BJ (cell line): ENCODE measurements around the gene COL4A1. TPM values are rescaled to one million over a fixed set of nuclear protein-coding genes. Genes with fewer than 3 reads are reported as not detected.
A peak's percentile ranks its signal among the peaks of the same experiment; 100 is the strongest.

ENCODE experiments used
- CTCF ChIA-PET: fragments of 350-600 bp; formaldehyde crosslinking; extraction: SDS; loops from one replicate; lab custom pipeline; 2021; ENCODE audit warnings: antibody characterized with exemption, inconsistent platforms; lab: Yijun Ruan, JAX
- POLR2A ChIA-PET: fragments of 300-600 bp; sonication (Branson Sonifier 250); formaldehyde crosslinking; extraction: SDS; loops from one replicate; lab custom pipeline; 2021; ENCODE audit warnings: antibody characterized with exemption; lab: Charles Lee
- DNase-seq: peaks from one replicate; pipeline ENCODE4 v3.0.0-alpha.2; 2011; ENCODE audit warnings: low read depth
- H3K27me3 ChIP-seq: 2 replicates; pipeline ENCODE4 v1.6.0; 2011; ENCODE audit warnings: low read length; ENCODE audit not compliant: control insufficient read depth, insufficient read depth
- H3K36me3 ChIP-seq: 2 replicates; pipeline ENCODE4 v1.5.1; 2011; ENCODE audit warnings: low read length; ENCODE audit not compliant: control insufficient read depth, insufficient read depth
- H3K4me3 ChIP-seq: 2 replicates; pipeline ENCODE4 v1.5.1; 2011; ENCODE audit warnings: low read depth, mild to moderate bottlenecking, control low read depth, low read length
- polyA plus RNA-seq: library from polyadenylated mRNA; depleted of rRNA; stranded (reverse); fragments of >200 nt; gene quantifications from 2 replicates; pipeline ENCODE4 v1.2.3, GENCODE V29; 2011
- TF ChIP-seq, protein P1 (sequence below): IDR thresholded peaks from 2 replicates; pipeline ENCODE4 v1.5.1; 2011; ENCODE audit warnings: low read depth, mild to moderate bottlenecking, control low read depth, inconsistent platforms, low read length, moderate library complexity; ENCODE audit not compliant: insufficient read depth

The COL4A1 gene
- polyA plus RNA-seq, 1 experiment, result 375 TPM

DNA sequence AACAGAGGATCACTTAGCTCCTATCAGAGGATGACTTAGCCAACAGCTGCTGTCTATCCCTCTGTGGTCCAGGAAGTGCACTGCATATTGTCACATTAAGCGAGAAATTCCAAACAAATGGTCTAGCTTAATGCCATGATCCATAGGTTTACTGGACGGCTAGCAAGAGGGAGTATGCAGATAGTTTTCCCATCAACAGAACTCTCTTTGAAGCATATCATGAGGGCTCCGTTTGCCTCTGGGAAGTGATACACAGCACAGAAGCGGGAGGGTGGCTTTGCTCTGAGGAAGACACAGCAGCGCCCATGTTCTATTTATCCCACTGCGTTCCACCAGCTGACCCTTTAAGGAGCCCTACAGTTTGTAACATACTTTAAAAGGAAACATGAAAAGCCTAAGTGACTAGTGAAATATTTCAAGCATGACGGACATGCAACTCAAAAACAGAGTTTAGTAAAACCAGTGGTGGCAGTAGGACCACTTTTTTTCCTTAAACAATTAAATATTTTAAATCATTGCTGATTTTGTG, 52.7 kb downstream of the COL4A1 start:
- Histone ChIP-seq H3K36me3 (no peaks in the 10 kb centered on the region), H3K27me3 (no peaks in the 10 kb centered on the region), H3K4me3 (no peak overlapping the region)
- ChIA-PET CTCF (no interaction called here), POLR2A (no interaction called here)
- no peak for DNase-seq
- TF ChIP-seq, protein P1, sequence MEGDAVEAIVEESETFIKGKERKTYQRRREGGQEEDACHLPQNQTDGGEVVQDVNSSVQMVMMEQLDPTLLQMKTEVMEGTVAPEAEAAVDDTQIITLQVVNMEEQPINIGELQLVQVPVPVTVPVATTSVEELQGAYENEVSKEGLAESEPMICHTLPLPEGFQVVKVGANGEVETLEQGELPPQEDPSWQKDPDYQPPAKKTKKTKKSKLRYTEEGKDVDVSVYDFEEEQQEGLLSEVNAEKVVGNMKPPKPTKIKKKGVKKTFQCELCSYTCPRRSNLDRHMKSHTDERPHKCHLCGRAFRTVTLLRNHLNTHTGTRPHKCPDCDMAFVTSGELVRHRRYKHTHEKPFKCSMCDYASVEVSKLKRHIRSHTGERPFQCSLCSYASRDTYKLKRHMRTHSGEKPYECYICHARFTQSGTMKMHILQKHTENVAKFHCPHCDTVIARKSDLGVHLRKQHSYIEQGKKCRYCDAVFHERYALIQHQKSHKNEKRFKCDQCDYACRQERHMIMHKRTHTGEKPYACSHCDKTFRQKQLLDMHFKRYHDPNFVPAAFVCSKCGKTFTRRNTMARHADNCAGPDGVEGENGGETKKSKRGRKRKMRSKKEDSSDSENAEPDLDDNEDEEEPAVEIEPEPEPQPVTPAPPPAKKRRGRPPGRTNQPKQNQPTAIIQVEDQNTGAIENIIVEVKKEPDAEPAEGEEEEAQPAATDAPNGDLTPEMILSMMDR, result no peak

DNA sequence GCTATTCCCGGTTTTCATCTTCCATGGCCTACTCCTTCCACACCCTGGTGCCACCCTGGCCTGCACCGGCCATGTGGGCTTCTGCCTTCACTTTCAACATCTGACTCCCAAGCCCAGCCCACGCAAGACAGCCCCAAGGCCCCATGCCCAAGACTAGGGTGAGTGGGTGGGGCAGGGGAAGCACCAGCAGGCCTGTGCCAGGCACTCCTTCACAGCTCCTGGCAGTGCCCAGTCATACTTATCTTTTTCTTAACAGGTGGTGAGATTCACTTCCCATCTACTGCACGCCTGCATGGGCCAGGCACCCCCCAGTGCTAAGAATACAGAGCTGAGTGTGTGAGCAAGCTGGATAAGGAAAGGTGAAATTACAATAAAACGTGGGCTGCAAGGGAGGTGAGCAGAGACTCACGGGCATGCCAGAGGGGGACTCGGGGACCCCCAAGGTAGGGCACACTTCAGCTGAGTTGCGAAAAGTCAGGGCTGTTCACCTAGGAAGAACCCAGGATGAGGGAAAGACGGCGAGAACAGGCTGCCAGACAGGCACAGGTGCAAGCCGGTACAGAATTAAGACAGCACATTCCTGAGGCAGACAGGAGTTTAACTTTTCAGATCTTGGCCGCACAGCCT, 55.7 kb downstream of the COL4A1 start:
- CTCF ChIA-PET, result interaction anchor here (0.6 to 1.5 kb wide), 5 partner anchors 8 to 160 kb away, joined by 3 to 7 read pairs (median 4); no protein-coding TSS in a partner anchor

DNA sequence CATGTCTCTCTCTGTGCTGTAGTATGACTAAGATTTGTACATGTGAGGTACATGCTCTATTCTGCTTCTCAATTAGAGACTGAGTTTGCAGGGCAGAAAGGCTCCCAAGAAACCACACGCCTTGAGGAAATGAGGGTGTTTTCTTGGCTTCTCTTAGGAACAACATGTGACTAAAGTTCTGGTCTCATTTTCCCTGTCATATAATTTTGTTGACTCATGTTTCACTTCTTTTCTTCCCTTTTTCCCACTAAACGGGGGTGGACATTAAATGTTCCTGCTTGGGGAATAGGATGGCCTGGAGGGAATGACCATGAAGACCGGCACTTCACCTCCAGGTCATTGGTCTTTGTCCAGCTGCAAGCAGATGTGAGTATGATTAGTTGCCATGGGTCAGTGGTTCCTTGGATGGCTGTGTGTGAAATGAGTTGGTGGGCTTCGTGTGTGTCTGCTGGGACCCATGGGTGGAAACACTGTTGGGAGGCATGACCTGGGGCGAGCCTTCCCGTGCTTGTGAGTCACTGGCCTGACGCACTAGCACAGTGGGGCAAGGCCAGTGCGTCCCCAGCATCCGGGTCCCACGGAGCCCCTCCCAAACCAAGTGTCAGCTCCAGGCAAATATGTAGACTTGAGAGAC, 56.6 kb downstream of the COL4A1 start:
- ChIA-PET CTCF (interaction anchor here (0.6 to 1.5 kb wide), 7 partner anchors 9 to 271 kb away, joined by 3 to 7 read pairs (median 3); no protein-coding TSS in a partner anchor), POLR2A (no interaction called here)
- Histone ChIP-seq H3K27me3 (no peaks in the 10 kb centered on the region), H3K36me3 (no peaks in the 10 kb centered on the region), H3K4me3 (no peak overlapping the region)
- TF ChIP-seq, protein P1, result no peak
- DNase-seq, result peak; percentile 74

More for the DNA sequence above, 55.7 kb downstream of the COL4A1 start:
- H3K4me3 ChIP-seq, result no peak overlapping the region
- TF ChIP-seq, protein P1, result no peak
- H3K27me3 ChIP-seq, result no peaks in the 10 kb centered on the region
- POLR2A ChIA-PET, result no interaction called here
- DNase-seq, result no peak
- H3K36me3 ChIP-seq, result no peaks in the 10 kb centered on the region

DNA sequence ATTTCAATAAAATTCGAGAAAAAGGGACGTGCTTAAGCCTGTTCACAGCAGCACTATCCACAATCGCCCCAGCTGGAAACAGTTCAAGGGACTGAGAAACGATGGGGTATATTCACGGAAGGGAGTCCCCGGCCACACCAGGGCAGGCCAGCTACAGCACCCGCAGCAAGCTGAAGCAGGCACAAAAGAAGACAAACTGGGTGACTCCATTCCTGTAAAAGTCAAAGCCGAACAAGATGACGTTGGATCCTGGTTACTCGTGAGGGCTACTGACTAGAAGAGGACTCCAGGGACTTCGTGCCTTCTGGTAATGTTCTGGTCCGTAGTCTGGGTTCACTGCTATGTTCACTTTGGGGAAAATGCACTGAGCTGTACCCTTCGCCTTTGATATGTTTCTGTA, 57.6 kb downstream of the COL4A1 start:
- CTCF ChIA-PET, result interaction anchor here (1.4 to 4.0 kb wide), 2 partner anchors 162 to 171 kb away, joined by 3 to 27 read pairs; no protein-coding TSS in a partner anchor
- POLR2A ChIA-PET, result no interaction called here
- H3K27me3 ChIP-seq, result no peaks in the 10 kb centered on the region

More for the DNA sequence above, 57.6 kb downstream of the COL4A1 start:
- Histone ChIP-seq H3K4me3 (no peak overlapping the region), H3K36me3 (no peaks in the 10 kb centered on the region)
- no peak for DNase-seq
- TF ChIP-seq, protein P1, result no peak
